Sciatic nerve (tissue), 2 donors: ENCODE results near the gene SYNDIG1. TPM values are rescaled to one million over a fixed set of nuclear protein-coding genes. Genes with fewer than 3 reads are reported as not detected.

Experiments used
- ATAC-seq: fragments of 200-7000 bp; cut with Tn5 transposase; one replicate; pipeline ENCODE4 v1.9.1; 2020; ENCODE audit warnings: mild to moderate bottlenecking, moderate library complexity
- DNase-seq: peaks from one replicate; pipeline ENCODE4 v3.0.0-alpha.2; 2020; ENCODE audit warnings: low spot score
- intact Hi-C: fragments of 100-400 bp; cut with DNase I; formaldehyde crosslinking; loops from one replicate; pipeline ENCODE4 v1.14.2; 2022
- total RNA-seq: library from RNA; stranded (reverse); fragmentation: NEBNext Ultra II Directional; extraction: Animal tissue kit (Norgen Biotek cat#: 25700); gene quantifications from one replicate; pipeline ENCODE4 v1.2.1, GENCODE V29; 2021
- donor health status: DM: no; HTN: no; CAD: no.
- donor health status: DM: no; HTN: no; CAD: no.

SYNDIG1 gene
- total RNA-seq, 1 donor from 2014 or later, result 17.9 TPM

DNA sequence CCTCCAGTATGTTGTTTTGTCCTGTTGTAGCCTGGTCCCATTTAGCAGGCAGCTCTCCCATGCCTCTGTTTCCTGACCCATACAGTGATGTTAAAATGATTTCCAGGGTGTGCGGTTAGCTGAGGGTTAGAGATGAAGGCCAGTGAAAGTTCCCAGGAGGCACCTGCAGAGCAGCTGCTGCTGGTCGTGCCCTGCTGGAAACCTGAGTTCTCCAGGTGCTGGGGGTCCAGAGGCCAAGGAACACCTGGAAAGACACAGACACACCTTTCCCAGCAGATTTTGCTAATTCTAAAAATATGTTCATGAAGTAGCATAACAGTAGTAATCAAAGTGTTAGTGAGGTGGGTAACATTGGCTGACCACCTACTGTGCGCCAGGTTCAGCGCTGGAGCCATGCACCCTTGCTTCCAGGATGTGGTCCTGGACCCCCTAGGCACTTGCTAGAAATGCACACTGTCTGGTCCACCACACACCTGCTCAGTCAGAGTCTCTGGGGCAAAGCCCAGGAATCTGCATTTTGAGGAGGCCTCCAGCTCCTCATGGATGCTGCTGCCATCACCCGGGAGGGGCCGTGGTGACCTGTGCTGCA, 118.7 kb downstream of the SYNDIG1 start:
- intact Hi-C loops, result no loop called here
- ATAC-seq (no peak), DNase-seq (no peak)

DNA sequence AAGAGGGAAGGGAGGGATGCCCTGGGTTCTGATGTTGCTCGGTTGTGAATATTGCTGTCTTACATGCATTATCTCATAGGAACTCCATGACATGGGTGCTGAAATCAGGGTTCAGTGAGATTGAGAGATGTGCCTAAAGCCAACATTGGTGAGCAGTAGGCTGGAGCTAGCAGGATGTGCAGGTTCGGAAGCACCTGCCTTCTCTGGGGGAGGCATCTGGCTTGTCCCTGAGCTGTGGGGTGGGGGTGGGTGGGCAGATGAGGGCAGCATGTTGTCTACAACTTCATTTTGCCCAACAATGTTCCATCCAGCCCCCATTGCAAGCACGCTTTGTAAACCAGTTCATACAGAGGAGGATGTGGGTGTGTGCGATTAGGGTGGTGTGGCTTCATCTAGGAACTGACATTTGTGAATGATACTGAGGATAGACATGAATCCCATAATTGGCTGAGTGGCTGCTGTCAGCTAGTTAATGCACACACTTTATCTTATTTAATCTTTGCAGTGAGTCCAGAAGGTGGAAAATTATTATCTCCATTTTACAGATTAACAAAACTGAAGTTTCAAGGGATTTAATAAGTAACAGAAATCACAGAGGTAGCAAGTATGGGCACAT, 119.4 kb downstream of the SYNDIG1 start:
- intact Hi-C loops, result no loop called here
- DNase-seq (no peak), ATAC-seq (no peak)

DNA sequence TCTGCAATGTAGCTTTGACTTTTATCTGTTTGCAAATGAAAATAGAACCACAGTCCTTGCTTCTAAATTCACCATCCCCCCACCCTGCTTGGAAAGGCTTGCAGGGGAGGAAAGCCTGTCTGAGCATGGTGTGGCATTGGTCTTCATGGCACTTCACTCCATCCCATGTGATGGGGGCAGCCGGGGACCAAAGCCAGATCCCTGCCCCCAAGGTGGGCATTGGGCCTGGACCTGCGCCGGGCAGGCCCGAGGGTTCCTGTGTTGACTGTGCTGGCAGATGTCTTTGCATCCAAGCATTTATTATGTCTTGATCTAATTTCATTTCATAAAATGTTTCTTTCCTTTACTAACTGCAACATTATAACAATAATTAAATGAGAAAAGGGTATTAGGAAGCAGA, 120.0 kb downstream of the SYNDIG1 start:
- no peak for ATAC-seq
- DNase-seq, result no peak

DNA sequence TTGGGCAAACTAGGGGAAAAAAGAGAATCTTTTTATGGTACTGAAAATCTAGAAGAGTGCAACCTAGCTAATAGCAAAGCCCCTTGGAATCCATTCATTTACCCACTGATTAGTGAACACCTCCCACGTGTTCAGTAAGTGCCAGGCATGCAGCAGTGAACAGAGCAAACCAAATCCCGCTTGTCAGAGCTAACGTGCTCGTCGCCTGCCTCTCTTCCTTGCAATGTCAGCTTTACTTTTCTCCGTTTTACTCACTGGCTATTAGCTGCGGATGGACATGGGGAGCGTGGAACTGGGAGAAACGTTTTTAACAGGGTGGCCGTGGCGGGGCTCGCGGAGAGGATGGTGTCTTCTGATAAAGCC, 120.4 kb downstream of the SYNDIG1 start:
- ATAC-seq, result no peak
- intact Hi-C loops, result no loop called here
- no peak for DNase-seq

More for the DNA sequence above, 120.0 kb downstream of the SYNDIG1 start:
- intact Hi-C loops, result no loop called here

DNA sequence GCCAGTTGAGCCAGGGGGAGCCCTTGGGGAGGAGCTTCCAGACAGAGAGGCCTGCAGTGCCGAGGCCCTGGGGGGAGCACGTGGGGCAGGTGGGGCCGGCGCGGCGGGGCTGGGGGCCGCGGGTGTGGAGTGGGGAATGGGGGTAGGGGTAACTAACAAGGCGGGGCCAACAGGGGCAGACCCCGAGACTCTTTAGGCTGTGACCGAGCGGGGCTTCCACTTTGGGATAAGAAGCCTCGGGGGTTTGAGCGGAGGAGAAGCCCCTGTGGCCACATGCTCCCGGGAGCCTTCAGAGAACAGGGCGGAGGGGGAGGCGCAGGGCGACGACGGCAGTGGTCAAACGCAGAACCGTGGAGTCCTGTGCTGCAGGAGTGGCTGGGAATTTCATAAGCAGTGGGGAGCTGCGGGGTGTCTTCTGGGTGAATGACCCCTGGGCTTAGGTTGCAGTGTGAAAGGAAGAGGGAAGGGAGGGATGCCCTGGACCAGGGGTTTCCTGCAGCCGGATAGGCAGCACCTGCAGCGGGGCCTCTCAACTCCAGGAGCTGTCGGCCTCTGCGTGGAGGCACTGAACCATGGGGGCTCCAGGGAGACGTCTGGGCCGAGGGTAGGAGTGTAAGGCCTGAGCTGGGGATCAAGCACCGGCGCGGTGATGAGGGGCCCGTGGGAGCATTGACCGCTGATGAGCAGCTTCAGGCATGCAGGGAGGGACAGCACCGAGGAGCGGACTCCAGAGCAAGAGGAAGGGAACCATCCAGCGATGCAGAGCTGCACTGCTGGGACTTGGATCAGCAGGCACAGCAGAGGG, 121.0 kb downstream of the SYNDIG1 start:
- no peak for ATAC-seq
- intact Hi-C loops, result no loop called here
- DNase-seq, result no peak

DNA sequence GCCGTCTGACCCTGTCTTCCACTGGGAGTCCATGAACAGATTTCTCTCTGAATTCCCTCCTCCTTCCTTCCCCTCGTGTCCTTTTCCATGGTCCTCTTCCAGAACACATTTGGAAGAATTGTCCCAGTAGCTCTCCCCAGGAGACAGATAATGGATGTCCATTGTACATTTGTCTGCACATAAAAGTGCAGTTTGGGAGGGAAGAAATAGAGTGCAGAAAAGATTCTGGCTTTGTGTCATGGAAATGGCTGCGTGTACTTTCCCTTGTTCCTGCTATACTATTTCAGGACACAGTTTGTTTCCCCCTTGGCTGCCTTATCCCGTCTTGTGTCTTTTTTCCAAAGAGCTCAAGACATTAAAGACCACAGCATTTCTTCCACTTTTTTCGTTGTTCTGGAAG, 127.6 kb downstream of the SYNDIG1 start:
- ATAC-seq (no peak), DNase-seq (no peak)
- intact Hi-C loops, result no loop called here

DNA sequence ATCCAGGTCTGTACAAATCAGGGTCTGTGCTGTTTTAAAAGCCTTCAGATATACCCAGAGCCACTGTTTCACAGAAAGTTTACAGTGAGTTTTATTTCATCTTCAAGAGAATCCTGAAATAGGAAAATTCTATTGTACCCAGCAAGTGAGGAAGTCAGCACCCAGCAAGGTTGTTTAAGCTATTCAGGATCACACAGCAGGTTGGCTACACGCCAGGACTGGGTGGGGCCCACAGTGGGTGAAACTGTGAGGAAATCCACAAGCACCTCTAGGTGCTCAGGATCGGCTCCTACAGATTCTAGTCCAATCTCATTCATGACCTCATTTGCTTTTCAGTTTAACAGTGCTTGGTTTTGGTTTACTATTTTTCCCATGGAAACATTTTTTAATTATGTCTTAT, 128.9 kb downstream of the SYNDIG1 start:
- ATAC-seq (no peak), DNase-seq (no peak)
- intact Hi-C loops, result no loop called here

DNA sequence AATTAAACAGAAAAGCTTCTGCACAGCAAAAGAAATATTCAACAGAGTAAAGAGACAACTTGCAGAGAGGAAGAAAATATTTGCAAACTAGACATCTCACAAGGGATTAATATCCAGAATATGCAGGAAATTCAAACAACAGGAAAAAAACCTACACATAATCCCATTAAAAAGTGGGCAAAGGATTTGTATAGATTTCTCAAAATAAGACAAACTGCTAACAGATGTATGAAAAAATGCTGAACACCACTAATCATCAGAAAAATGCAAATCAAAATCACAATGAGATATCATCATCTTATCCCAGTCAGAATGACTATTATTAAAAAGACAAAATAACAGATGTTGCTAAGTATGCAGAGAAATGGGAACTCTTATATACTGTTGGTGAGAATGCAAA, 129.6 kb downstream of the SYNDIG1 start:
- no peak for DNase-seq
- no peak for ATAC-seq
- intact Hi-C loops, result no loop called here

DNA sequence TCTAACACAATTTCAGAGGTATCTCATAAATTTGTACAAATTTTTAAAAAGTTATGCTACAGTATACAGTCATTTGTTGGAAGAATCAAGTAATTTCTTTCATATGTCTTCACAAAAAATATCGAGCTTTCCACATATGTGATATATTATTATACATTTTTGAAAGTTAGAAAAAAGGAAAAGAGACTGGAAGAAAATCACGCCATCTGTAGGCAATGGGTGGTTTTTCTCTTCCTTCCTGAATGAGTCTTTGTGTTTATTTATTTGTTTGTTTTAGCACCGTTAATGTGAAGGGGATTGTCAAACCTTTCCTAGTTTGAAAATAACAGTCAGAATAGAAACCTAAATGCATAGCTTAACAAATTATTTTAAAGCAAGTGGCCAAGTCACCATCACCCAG, 130.6 kb downstream of the SYNDIG1 start:
- no peak for ATAC-seq
- intact Hi-C loops, result no loop called here
- DNase-seq, result no peak

DNA sequence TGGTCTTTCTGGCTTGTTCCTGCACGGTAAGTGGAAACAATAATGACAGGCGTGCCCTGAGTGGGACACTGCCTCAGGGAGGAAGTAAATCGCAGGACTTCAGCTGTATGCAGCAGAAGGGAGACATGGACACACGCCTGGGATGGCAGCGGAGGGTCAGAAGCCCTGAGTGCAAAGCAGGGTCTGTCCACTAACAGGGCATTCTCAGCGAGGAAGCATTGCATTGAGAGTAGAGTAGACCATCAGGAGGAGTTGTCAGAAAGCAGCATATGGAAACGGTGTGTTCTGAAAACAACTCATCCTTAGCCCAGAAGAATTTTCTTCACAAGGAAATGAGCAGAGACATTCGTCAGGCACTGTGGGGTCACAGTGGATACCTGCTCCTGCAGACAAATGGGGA, 134.0 kb downstream of the SYNDIG1 start:
- ATAC-seq, result no peak
- DNase-seq, result no peak
- intact Hi-C loops, result no loop called here

DNA sequence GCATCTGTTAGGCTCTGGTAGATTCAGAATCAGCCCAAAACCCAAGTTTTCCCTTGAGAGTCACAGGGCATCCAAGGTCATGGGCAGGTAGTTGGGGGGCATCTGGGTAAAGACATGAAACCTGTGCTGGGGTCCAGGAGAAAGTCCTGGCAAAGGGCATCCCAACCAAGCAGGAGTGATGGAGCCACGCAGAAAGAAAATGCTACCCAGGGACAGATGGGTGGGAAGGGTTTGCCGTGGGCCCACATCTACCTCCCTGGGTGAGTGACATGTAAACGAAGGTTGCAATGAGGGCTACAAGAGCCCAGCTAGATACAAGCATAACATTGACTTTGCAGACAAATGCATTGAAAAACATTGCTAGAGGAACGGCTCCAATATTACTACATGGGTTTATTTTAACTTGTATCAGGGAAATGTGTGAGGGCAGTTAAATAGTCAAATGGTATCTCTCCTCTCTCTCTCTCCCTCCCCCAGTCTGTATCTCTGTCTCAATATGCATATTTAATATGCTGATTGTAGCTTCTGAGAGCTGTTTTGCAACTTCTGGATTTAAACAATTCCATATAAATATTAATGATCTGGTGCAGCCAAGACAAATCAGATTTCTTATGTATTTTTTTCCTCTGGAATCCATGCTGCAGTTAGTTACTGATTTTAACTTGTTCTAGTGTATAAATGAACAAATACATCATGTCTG, 135.7 kb downstream of the SYNDIG1 start:
- ATAC-seq (no peak), DNase-seq (no peak)
- intact Hi-C loops, result no loop called here

DNA sequence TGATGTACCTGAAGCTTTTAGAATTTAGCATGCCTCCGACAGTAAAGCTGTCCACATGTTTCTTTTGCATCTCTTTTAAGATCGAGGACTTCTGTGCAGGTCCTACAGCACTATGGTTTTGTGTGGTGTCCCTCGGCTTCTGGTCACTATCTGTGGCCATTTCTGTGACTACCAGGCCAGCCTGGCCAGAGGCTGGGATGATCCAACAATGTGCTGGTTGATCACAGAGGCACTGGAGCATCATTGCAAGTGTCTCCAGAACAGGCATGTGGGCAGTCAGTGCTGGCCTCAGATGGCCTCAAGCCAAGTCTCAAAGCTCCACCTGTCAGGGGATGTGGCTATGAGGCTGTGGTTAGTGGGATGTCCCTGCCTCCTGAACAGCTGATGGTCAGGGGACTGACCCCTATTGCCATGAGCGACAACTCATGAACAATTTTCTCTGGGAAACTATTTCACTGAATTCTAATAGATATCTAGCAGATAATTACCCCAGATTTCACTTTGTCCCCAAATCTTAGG, 136.6 kb downstream of the SYNDIG1 start:
- no peak for ATAC-seq
- DNase-seq, result no peak
- intact Hi-C loops, result no loop called here

DNA sequence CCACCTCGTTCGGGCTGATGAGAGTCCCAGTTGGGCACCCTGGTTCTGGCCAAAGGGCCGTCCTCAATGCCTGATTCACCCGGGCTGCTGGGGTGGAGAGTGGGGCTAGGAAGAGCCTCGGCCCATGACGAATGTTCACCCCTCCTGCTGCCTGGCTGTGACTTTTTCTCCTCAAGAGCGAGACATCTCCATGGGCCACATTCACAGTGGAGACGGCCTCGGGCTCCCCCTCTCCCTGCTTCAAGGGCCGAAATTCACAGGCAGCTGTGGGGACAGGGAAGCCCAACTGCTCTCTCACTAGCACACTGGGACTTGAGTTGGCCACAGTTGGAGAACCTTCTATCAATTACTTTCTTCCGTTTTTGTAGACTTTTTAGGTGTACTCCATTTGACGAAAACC, 138.0 kb downstream of the SYNDIG1 start:
- ATAC-seq (no peak), DNase-seq (no peak)
- intact Hi-C loops, result no loop called here

DNA sequence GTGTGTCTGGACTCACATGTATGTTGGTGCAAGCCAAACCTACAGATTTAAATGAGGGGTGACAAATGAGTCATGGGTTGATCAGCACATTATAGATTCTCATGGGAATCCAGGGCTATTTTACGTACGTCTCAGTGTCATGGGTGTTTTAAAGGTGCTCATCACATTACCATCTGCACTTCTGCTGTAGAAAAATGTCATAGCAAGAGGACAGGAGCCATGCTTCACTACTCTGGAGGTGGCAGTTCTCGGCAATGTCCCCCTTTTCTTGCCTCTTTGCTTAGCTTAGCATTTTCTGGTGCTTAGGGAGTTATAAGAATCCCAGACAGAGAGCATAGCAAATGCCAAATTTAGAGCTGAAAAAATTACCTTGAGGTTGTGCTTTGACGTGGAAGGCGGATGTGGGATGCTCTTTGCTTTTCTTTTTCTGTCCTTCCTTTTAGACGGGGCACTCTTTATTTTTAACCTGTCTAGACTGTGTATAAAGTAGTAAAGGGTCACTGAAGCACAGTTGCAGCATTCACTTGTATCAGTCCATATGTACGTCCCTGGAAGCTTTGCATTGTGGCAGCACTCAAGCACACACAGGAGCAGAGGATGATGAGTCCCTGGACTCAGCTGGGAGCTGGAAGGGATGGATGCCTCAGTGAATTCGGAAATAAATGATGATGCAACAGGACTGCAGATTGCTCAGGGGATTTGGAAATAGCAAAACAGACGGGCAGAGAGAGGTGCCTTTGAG, 139.7 kb downstream of the SYNDIG1 start:
- DNase-seq (no peak), ATAC-seq (no peak)
- intact Hi-C loops, result no loop called here

DNA sequence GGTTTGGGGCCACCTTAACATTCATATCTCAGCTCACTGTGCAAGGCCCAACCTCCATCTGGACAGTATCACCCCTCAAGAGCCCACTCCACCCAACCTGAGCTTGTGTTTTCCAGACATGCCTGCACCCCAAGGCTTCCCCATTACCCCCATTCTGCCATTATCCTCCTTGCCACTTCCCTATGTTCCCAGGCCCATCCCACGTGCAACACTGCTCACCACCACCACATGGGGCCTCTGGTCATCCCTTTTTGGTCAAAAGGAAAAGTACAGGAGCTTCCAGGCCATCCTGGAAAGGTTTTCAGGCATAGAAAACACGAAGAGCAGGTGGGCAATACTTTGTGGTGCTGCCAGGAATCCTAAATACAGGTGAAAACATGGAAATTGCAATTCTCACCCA, 140.3 kb downstream of the SYNDIG1 start:
- intact Hi-C loops, result no loop called here
- ATAC-seq (no peak), DNase-seq (no peak)

DNA sequence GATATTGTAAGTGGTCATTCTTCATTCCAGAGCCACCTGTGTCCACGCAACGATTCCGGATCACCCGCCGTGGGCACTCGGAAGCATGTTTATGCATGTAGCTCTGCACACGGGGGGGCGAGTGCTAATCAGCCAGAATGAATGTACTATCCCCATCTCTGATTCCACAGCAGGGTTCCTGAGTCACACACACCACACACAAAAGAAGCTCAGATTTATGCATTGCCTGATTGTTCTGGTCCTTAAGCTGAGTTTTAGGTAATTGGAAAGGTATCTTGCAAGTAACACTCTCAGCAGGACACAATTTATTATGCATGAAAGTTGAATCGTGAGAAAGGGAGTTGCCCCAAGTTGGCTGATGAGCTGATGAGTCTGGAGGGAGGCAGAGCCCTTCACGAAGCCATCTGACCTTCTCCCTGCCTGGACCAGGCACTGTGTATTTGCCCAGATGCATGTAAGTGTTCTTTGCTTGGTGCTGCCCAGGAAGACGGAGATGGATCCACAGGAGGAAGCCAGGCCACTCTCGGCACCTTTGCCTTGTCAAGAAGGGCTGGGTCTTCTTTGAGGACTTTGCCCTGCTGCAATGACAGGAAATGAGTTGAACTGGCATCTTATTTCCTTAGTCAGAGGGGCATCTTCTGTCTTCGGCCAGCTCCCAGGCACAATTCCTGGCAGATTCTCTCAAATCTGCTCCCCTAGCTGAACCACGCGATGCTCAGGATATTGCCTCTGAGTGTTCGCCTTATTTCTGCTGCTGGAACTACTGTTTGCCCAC, 141.1 kb downstream of the SYNDIG1 start:
- intact Hi-C loops, result no loop called here
- DNase-seq, result no peak
- ATAC-seq, result no peak

DNA sequence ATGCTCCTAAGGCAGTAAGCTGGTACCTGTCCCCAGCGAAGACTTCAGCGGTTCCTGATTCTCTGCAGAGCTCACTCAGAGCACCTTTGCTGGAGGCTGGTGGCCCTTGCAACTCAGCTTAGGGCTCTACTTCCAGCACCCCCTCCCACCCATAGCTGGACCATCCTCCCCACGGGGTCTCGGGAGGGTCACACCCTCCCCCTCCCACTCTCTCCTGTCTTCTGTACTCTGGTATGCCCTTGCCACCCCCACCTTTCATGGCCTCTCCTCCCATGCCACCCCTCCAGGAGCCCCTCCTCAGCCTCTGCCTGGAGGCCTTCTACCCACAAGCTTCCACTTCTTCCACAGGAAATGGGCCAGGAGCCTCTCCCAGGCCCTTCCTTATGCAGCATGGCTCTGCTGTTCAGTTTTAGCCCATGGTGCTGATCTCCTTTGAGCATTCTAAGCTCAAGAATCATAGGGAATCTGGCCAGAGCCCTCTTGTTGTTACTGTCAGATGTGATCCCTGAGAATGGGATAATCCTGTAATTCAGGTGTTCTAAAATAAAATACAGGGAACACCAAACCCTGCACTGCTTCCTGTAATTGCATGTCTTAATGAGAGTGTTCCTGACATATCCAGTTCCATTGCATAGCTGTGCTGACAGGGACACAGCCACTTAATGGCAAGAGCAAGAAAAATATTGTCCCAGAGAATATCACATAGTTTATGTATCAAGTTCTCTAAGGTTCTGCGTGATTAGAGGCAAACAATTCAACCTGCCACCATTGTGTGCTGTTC, 142.1 kb downstream of the SYNDIG1 start:
- intact Hi-C loops, result no loop called here
- ATAC-seq (no peak), DNase-seq (no peak)
